NCI-H2107 treated with DMSO at 0.1 percent for 48 hours (cell line): Measurements from ENCODE around the gene SERP2.

Source experiments
- DNase-seq: peaks from one replicate; lab custom pipeline; 2025; ENCODE audit not compliant: unreplicated experiment; lab: John Stamatoyannopoulos, UW

SERP2 gene

GRCh38 chr13:44354884-44355283 is 18.7 kb upstream of the SERP2 start:
- DNase-seq, result no peak

- no peak for DNase-seq
Measured at GRCh38 chr13:44355621-44356020, 18.0 kb upstream of the SERP2 start.

- no peak for DNase-seq
Measured at GRCh38 chr13:44359983-44360375, 13.6 kb upstream of the SERP2 start.

DNA sequence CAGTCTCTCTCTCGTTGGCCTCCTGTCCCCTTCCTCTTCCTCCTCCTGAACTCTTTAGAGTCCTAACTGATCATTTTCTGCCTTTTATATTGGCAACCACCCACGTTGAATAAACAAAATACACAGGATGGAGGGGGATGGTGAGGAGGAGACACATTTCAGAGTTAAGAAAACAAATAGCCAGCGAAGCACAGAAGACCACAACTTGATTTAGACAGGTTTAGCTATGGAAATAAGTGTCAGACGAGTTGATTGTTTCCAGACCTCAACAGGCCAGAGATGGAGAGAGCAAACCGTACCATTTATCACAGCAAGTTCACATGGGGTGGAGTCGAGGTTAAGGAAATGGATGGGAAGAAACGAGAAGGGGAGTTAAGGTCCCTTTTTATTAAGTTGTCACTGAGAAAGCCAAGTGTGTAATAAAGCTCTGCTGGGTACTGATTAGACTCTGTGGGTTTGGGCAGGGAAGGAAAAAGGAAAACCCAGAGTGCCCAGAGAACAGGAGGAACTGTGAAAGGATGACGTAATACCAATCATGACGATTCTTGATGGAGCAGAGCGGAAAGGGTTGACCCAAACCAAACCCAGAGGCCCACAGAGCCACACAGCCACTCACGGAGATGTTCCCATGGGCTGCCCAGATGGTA is 11.1 kb upstream of the SERP2 start:
- no peak for DNase-seq

DNA sequence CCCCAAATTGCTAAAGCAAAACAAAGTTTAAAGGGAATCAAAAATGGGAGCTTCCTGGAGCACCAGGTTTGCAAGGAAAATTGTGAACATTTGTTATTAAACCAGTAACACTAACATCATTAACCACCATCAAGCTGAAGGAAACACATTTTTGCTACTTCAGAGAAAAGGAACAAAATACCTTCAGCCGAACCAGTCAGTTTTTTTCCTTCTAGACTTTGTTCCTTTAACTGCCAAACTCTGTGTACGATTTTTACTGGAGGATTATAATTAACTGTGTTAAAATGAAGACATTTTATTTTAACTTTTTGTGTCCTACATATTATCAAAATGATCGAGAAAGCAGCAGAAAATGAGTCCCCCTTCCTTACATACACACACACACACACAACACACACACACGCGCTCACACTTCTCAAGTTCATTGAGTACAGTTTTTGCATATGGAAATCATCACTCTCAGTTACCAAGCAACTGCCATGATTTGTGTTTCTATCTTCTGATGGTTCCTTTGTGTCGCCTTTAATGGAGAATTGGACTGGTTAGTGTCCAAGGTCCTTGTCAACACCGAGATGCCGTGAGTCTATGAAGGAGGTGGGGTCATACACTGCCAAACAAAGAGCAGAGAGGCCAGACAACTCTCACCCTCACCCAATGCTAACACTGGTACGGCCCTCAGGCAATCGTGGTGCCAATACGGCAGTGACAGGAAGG is 9.8 kb upstream of the SERP2 start:
- DNase-seq, result no peak

GRCh38 chr13:44364345-44365000 is 9.2 kb upstream of the SERP2 start:
- no peak for DNase-seq

DNA sequence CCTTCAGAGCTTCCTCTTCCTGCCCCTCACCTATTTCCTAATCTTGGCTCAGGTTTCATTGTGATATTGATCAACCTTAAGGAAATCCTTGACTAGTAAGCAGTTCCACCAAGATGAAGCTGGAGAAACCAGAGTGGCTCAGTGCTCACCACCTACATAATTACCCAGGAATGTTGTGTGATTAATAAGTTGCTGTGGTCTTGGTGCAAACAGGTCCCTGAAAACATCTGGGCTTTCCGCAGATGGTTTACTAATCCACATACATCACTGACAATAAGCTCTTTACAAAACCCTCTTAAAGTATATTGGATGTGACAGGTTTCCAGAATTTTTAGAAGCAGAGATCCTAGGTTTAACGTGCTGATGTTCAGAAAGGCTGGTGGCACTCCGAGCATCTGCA is 8.6 kb upstream of the SERP2 start:
- no peak for DNase-seq

DNA sequence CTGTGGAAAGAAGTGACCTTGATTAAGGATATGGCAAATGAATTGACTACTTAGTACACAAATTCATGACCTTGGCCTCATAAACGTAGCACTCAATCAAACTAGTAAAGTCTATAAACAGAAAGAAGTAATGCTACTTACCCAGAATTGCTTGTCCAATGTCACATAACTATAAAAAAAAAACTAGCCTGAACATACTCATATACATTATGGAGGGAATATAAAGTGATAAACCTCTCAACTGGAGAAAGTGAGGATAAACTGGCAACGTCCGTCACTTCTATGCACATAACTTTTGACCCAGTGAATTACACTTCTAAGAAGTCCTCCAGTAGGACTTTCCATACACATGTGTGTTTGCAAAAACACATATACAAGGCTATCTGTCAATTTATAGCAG is 7.7 kb upstream of the SERP2 start:
- no peak for DNase-seq

DNA sequence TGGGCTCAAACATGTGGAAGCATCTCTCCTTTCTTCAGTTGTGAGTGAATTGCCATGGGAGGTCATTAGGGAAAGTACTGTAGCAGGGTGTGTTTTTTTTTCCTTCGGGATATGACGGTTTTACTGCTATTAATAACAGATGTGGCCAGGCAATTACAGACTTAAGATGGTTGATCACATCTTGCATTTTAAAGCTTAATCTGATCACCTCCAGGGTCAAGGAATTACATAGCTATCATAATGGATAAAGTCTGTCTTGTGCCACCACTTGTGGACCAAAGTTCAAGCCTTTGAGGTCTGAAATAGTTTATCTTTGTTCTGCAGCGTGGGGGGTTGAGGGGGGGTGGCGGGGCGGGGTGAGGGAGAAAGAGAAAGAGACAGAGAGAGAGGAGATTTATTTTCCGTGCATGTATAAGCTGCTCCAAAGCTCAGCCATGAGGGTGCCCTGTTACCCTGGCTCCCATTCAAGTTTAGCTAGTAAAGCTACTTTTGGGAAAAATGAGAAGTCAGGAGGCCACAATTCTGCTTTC is 5.5 kb upstream of the SERP2 start:
- DNase-seq, result no peak

DNA sequence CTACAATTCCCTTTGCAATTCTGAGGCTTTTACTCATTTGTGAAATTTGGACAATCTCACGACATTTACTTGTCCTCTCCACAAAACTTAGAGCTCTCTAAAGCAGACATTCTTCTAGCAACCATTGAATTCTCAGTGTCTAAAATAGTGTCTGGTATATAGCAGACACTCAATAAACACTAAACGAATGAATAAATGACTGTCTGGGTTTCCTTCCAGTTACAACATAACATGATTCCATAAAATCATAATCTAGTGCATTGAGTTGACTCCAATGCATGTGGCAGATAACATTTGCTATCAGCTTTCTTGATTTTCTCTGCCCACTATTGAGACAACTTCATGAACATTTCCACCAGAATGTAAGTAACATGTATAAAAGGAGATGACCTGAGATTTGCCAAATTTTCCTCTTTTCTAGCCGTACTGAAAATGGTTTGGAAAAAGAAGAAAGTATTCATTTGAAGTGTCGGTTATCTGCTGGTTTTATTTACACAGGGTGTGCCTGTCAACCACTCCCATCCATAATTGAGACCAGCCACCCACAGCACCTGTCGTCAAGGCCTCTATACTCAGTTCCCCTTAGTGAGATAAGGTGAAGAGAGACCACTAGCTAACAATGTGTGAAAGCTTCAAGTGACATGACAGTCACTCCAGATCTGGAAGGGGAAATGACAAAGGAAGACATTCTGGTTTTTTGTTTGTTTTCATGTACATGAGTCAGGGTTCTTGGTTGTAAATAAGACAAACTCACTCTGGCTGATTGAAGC is 4.8 kb upstream of the SERP2 start:
- DNase-seq, result no peak

- DNase-seq, result no peak
Measured at GRCh38 chr13:44371421-44371820, 2.2 kb upstream of the SERP2 start.

DNA sequence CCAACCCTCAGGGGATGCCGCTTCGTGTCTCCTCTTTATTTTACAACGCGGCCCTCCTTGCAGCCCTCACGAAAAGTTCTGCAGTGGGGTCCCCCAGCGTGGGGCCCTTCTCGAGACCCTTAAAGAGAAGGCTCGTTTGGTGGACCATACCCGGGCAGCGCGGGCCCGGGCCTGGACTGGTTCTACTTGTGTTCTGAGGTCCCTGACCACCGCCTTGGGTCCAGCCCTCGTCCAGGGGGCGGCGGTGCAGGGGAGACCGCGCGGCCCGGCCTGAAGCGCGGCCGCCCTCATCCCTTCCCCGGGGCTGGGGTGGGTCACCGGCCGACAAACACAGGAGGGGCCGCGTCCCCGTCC is 400 bp upstream of the SERP2 start:
- DNase-seq, result no peak

GRCh38 chr13:44374348-44374712 is 706 bp downstream of the SERP2 start:
- DNase-seq, result no peak

- DNase-seq, result no peak
Measured at GRCh38 chr13:44378277-44378676, 4.7 kb downstream of the SERP2 start.

- no peak for DNase-seq
Measured at GRCh38 chr13:44379885-44380284, 6.3 kb downstream of the SERP2 start.

DNA sequence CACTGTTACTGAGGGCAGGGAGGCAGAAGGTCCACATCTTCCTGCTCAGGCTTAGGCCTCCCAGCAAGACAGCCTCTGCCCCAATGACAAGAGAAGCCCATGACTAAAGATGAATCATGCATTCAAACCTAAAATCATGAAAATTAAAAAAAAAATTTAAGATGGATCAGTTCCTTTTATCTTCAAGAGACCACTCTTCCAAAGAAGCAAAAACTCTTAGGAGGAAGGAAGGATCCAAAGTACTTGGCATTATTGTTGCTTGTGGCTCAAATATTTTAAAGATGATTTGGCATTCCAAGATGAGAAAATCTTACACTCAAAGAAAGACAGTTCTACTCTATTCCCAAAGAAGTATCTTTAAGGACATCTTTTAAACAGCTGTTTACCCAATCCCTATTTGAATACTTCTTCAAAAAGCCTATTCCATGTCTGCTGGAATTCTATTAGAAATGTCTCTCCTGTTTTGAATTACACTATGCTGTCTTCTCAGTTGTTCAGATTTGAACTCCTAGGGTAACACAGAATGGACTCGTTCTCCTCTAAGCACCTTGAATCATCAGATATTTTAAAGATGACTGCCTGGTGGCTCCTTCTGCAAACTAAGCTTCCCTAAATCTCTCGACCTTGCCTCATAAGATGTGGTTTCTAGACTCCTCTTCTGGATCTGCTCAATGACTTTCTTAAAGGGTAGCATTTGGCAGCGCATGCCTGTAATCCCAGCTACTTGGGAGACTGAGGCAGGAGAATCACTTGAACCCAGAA is 7.0 kb downstream of the SERP2 start:
- no peak for DNase-seq

GRCh38 chr13:44382635-44383145 is 9.1 kb downstream of the SERP2 start:
- DNase-seq, result no peak

DNA sequence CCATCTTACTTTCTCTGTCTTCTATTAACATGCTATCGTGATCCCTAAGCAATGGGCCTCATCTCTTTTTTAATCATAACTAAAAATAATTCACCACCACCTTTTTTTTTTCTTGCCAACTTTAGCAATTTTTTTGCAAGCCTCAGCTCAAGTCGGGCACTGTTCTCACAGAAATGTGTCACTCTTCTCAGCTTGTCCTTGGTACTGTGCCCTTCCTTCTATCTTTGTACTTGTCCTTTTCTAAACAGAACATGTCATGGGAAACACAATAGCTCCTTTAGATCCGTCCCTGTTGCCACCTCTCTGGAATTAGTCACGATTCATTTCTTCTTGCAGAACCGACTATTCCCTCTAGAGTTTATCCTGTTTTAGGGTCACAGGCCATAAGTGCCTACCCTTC is 10.3 kb downstream of the SERP2 start:
- no peak for DNase-seq

DNA sequence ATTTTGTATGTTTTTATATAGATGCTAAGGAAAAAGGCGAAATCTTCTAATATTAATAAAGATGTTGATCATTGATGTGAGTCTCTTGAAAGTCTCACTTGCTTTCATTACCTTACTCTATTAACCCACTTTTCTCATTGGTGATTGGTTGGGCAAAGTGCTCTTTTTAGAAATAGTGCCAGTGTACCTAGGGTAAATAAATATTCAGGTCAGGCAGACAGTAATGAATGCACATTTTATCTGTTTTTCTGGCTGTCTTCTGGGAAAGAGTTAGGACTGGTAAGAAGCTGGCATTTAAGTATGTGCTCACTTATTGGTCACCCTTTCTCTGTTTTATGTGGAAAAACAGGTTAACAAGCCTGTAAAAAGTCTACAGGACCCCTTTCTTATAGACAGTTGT is 11.2 kb downstream of the SERP2 start:
- DNase-seq, result no peak

DNA sequence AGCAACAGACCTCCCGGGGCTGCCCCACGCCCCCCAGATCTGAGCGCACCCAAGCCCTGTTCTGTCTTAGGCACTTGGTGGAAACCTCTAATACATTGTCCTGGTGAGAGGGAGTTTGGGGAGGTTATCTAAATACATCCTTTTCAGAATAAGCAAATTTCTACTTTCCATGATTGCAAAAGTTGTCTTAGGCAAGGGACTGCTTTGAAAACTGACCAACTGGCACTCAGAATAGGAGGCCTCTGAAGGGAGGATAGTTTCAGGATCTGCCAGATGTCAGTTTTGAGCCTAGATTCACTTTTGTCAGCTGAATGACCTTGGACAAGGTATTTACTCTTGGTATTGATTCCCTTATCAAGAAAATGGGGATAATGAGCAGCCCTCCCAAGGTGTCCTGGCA is 11.8 kb downstream of the SERP2 start:
- no peak for DNase-seq

- DNase-seq, result no peak
Measured at GRCh38 chr13:44385847-44386246, 12.2 kb downstream of the SERP2 start.
